ENCODE results near the gene INSYN2B. TPM values are rescaled to one million over a fixed set of nuclear protein-coding genes. Genes with fewer than 3 reads are reported as not detected.
"Not testable (repeated sequence)": the region's sequence is repeated elsewhere in the genome, so short reads cannot be mapped to it uniquely, and the experiment has no call there.

The INSYN2B gene
- total RNA-seq, 1 donor from 2014 or later, result 0.21 TPM

DNA sequence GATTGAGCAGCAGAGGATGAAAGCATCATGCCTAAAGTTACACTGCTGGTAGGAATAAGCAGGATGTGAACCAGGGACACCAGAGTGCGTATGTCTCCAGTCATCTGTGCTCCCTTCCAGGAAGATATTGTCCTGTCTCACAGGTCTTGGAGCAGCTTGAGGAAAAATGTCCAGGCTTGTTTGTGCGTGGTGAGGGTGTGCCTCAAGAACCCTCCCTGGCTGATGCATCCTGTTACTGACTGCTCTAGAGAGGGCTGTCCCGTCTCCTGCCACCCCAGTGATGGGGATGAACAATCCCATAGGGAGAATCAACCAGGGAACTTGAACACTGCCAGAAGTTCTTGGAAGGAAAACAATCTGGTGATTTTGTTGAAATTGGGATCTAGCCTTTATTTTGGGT is 132.0 kb downstream of the INSYN2B start:
- no peak for DNase-seq

- DNase-seq, result no peak
These were observed 132.8 kb downstream of the INSYN2B start for GRCh38 chr5:169847519-169847918.

GRCh38 chr5:169842699-169843098 is 137.6 kb downstream of the INSYN2B start:
- no peak for DNase-seq

- DNase-seq, result no peak
These were observed 139.9 kb downstream of the INSYN2B start for GRCh38 chr5:169840405-169840804.

DNA sequence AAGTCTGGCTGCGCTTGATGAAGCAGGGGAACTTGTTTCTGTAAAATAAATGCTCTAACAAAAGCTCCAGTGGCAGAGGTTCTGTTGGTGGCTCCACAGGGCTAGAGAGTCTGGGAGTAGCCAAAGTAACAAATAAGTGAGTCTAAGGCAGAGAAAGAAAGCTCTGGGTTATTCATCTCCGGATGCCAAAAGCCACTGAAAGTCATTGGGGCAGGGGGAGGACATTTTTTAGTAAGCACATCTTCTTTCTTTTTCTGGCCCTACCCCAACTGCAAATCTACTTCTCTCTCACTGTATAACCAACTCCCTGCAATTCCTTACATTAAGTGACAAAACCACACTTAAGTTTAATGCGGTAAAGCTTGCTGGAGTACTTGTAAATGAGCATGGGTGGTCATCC is 141.6 kb downstream of the INSYN2B start:
- DNase-seq, result no peak

GRCh38 chr5:169837686-169838085 is 142.6 kb downstream of the INSYN2B start:
- no peak for DNase-seq

DNA sequence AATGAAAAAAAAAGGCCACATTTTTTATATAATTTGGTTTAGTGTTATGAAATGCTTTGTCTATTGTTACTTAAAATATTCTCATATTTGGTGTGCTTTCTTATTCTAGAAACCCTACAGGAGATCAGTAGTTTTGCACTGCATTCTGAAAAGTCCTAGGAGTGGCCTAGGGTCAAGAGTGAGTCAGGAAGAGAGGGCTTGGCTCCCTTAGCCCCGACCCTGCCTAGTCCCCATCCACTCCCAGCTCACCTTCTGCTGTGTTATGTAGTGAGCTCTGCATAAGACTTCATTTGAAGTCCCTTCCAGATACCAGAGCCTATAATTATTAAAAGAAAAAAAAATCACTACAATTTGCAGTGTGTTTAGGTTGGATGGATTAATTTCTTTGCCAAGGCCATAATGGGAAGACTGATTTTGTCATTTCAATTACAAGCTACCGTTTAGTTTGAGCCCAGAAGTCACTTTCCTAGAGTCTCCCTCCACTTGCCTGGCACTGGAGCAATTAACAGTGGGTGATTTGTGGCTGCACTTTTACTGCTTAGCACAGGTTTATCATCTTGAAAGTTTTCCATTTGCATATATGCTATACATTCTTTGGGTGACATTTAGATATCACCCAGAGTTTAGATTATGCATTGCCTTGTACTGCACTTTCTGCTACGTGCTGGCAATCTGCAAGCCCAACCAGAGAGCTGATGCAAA is 143.3 kb downstream of the INSYN2B start:
- no peak for DNase-seq

DNA sequence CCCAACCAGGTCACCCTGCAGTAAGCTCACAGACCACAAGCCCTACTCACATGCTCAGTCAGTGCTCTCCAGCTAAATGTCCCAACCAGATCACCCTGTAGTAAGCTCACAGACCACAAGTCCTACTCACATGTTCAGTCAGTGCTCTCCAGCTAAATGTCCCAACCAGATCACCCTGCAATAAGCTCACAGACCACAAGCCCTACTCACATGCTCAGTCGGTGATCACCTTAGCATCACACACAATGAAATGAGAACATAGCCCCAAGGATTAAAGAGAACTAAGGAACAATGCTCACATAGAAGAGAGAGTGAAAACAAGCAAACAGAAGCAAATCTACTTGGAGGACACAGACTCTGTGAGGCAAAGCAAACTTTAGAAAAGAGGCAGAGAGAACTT is 145.8 kb downstream of the INSYN2B start:
- not testable (repeated sequence) for DNase-seq

DNA sequence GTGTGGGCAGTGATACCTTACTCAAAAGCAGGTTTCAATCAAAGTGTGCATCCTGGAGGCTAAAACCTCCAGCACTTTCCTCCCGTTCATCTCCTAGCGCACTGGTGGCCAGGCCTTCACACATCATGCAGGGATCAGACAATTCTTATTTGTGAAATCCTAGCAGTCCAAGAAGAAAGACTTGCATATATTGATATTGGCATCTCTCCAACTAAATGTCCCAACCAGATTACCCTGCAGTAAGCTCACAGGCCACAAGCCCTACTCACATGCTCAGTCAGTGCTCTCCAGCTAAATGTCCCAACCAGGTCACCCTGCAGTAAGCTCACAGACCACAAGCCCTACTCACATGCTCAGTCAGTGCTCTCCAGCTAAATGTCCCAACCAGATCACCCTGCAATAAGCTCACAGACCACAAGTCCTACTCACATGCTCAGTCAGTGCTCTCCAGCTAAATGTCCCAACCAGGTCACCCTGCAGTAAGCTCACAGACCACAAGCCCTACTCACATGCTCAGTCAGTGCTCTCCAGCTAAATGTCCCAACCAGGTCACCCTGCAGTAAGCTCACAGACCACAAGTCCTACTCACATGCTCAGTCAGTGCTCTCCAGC is 146.5 kb downstream of the INSYN2B start:
- DNase-seq, result not testable (repeated sequence)

DNA sequence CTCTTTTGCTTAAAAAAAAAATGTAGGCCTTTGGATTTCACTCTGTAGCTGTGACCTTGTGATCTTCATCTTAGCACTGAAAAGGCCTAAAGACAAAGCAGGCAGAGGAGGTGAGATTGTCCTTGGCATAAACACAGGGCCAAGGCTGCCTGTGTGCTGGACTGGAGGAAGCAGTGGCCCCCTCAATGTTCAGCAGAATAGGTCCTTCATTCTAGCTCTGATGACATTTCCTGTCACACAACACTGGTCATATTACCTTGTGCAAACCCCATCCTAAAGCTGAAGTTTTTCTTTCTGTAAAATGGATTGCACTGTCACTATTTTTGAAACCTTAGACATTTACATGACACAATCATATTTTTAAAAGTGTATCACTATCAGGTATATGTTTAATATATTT is 147.4 kb downstream of the INSYN2B start:
- no peak for DNase-seq

DNA sequence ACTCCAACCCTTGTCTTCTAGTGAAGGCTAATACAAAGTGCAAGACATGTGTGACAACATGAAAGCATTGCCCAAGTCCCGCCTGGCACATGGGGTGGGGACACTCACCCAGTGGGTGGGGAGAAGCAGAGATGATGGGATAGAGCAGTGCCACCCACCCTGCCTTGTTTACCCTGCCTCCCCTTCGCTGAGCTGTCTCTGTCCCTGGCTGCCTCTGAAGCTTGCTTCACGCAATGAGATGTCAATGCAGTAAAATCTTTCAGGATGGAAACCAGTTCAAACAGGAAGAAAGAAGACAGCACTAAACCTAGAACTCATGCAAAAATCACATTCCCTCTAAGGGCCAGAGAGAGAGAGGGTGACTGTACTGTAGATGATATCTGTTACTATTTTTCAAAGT is 148.0 kb downstream of the INSYN2B start:
- DNase-seq, result no peak

GRCh38 chr5:169831331-169831730 is 149.0 kb downstream of the INSYN2B start:
- no peak for DNase-seq

- DNase-seq, result no peak
These were observed 151.9 kb downstream of the INSYN2B start for GRCh38 chr5:169828385-169828784.

GRCh38 chr5:169827769-169828168 is 152.5 kb downstream of the INSYN2B start:
- DNase-seq, result no peak

- no peak for DNase-seq
These were observed 153.7 kb downstream of the INSYN2B start for GRCh38 chr5:169826618-169827017.

GRCh38 chr5:169817031-169817430 is 163.3 kb downstream of the INSYN2B start:
- DNase-seq, result no peak

DNA sequence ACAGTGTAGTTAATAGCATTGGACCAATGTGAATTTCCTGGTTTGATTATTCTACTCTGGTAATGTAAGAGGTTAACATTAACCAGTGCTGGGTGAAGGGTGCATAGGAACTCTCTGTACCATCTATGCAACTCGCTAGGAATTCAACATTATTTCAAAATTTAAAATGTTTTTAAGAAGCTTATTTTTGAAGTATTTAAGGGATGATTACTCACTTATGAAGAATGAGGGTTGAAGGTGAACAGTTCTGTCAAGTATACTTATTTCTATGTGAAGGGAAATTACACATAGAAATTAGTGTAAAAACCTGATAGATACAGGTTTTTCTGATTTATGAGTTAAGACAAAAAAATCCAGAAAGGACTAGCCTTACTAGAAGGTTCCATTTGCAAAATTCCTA is 165.8 kb downstream of the INSYN2B start:
- DNase-seq, result no peak

Small RNAs within 50 kb of the gene (small RNA-seq; reads per million reads assigned to genes)
- gene MIR378E (ENCODE audit: low replicate concordance), result not detected

Other genes with a start within 250 kb of the INSYN2B start
- not detected for gene FOXI1, start 125.4 kb upstream of the INSYN2B start, total RNA-seq

Measured in tongue (tissue), 3 donors.